Tibial nerve (tissue), 3 donors: Measurements from ENCODE around the gene DES.

Source experiments
- POLR2A ChIP-seq, 2 donors: fragments of 450-650 bp; IDR thresholded peaks; one replicate each; pipeline ENCODE4 v1.6.1; 2017; ENCODE audit warnings: antibody characterized with exemption in 2 of 2, mild to moderate bottlenecking in 2 of 2, moderate library complexity in 2 of 2
- TF ChIP-seq, protein P1 (sequence below), 5 experiments: fragments of 200-600 bp in 3 of 5; fragments of 450-650 bp in 2 of 5; sonication (generic) in 3 of 5; IDR thresholded peaks; one replicate each; pipeline ENCODE4 v1.5.1; 2016 to 2019; ENCODE audit warnings: antibody characterized with exemption in 5 of 5, mild to moderate bottlenecking in 3 of 5, moderate library complexity in 2 of 5

DNA sequence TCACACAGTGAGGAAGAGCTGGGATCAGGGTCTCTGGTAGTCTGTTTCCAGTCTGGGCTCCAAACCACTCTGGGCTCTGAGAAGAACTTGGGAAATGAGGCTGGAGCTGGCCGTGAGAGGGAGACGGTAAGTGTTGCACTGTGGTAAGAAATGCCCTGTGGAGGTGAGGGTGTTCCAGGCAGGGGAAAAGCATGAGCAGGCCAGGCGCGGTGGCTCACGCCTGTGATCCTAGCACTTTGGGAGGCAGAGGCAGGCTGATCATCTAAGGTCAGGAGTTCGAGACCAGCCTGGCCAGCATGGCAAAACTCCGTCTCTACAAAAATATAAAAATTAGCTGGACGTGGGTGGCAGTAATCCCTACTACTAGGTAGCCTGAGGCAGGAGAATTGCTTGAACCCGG lies 14.3 kb upstream of the DES start:
- TF ChIP-seq, protein P1, sequence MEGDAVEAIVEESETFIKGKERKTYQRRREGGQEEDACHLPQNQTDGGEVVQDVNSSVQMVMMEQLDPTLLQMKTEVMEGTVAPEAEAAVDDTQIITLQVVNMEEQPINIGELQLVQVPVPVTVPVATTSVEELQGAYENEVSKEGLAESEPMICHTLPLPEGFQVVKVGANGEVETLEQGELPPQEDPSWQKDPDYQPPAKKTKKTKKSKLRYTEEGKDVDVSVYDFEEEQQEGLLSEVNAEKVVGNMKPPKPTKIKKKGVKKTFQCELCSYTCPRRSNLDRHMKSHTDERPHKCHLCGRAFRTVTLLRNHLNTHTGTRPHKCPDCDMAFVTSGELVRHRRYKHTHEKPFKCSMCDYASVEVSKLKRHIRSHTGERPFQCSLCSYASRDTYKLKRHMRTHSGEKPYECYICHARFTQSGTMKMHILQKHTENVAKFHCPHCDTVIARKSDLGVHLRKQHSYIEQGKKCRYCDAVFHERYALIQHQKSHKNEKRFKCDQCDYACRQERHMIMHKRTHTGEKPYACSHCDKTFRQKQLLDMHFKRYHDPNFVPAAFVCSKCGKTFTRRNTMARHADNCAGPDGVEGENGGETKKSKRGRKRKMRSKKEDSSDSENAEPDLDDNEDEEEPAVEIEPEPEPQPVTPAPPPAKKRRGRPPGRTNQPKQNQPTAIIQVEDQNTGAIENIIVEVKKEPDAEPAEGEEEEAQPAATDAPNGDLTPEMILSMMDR (IDR thresholded peaks at IDR 0.05): no peak
- TF ChIP-seq POLR2A (IDR thresholded peaks at IDR 0.05): no peak
